Neural cell (in vitro differentiated cells): ENCODE measurements around the gene LPP.

Experiments
- EZH2 ChIP-seq: fragments of 200-600, 300-800 bp; shearing (Covaris generic), sonication (generic); IDR thresholded peaks from 2 replicates; pipeline ENCODE4 v1.6.1; 2014; ENCODE audit warnings: antibody characterized with exemption, low read length, borderline replicate concordance, mild to moderate bottlenecking; ENCODE audit not compliant: insufficient read depth, poor library complexity, severe bottlenecking
- TAF1 ChIP-seq: IDR thresholded peaks from 2 replicates; pipeline ENCODE4 v1.6.1; 2012; ENCODE audit warnings: low read depth
- TF ChIP-seq, protein P1 (sequence below): fragments of 450-650 bp; IDR thresholded peaks from 2 replicates; pipeline ENCODE4 v1.5.1; 2014; ENCODE audit warnings: antibody characterized with exemption, mild to moderate bottlenecking, moderate library complexity; ENCODE audit not compliant: poor library complexity, severe bottlenecking

DNA sequence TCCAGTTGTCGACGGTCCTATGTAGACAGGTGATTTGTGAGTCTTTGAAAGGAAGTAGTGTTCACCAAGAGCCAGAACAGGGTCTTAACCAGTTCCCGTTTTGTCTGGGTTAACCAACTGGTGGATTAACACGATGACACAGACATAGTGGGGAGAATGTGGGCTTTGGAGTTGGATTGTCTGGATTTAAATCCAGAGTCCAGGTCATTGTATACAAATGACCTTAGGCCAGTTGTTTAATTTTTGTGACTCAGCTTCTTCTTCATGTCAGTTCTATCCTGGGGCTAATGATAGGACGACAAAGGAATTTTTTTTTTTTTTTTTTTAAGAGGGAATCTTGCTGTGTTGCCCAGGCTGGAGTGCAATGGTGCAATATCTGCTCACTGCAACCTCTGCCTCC is 126.7 kb downstream of the LPP start:
- TF ChIP-seq, protein P1, sequence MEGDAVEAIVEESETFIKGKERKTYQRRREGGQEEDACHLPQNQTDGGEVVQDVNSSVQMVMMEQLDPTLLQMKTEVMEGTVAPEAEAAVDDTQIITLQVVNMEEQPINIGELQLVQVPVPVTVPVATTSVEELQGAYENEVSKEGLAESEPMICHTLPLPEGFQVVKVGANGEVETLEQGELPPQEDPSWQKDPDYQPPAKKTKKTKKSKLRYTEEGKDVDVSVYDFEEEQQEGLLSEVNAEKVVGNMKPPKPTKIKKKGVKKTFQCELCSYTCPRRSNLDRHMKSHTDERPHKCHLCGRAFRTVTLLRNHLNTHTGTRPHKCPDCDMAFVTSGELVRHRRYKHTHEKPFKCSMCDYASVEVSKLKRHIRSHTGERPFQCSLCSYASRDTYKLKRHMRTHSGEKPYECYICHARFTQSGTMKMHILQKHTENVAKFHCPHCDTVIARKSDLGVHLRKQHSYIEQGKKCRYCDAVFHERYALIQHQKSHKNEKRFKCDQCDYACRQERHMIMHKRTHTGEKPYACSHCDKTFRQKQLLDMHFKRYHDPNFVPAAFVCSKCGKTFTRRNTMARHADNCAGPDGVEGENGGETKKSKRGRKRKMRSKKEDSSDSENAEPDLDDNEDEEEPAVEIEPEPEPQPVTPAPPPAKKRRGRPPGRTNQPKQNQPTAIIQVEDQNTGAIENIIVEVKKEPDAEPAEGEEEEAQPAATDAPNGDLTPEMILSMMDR, result no peak
- TF ChIP-seq TAF1, result no peak
- no peak for TF ChIP-seq EZH2
